NK-92 treated with Interleukin-12 subunit alpha and Interleukin-12 subunit beta, amount 100 ng/mL, for 24 hours (cell line): ENCODE results near the gene FAM118B.

Experiments used
- DNase-seq: peaks from one replicate; lab custom pipeline; 2025; lab: John Stamatoyannopoulos, UW

FAM118B gene

DNA sequence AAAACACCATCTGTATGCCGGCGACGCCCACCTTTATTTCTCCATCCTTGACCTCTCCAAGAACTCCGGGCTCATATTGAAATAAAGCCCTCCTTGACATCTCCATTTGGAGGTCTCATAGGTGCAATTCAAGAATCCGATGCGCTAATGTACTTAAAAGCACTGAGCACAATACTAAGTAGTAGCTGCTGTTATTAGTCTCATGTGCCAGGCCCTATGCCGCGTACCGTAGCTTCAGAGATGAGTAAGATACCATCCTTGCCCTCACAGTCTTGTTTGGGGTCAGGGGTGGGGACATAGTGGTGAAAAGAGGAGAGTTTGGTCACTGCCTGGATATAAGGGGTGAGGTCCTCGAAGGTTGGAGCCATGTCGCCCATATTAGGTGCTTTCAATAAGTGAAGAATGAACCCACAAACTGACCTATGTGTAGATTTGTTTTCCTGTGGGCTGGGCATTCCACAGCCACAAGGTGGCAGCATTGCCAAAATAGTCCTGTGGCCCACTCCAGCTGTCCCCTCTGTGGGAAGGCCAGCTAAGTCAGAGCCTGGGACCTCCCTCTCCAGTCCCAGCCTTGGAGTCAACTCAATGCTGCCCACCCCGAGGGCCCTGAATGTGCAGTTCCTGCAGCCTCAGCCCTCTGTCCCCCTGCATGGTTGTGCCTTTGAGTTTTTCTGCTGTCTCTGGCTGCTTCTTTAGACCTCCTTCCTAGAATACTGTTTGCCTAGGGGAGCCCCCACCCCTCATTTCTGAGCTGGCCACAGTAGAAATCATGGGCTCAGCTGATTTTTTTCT is 98.8 kb downstream of the FAM118B start:
- peak; percentile 36 for DNase-seq

DNA sequence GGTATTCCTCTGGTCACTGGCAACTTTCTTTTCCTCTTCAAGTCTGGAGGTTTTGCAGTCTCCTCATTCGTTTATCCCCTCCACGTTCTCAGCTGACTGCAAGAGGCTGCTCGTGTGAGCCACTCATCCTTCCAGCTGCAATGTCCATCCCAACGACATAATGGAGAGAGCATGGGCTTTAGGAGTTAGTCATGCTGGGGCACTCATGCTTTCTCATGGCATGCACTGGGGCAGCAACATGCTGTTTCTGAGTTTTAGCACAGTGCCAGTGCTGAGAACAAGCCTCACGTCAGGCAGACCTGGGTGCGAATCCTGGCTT is 99.4 kb downstream of the FAM118B start:
- DNase-seq, result no peak

DNA sequence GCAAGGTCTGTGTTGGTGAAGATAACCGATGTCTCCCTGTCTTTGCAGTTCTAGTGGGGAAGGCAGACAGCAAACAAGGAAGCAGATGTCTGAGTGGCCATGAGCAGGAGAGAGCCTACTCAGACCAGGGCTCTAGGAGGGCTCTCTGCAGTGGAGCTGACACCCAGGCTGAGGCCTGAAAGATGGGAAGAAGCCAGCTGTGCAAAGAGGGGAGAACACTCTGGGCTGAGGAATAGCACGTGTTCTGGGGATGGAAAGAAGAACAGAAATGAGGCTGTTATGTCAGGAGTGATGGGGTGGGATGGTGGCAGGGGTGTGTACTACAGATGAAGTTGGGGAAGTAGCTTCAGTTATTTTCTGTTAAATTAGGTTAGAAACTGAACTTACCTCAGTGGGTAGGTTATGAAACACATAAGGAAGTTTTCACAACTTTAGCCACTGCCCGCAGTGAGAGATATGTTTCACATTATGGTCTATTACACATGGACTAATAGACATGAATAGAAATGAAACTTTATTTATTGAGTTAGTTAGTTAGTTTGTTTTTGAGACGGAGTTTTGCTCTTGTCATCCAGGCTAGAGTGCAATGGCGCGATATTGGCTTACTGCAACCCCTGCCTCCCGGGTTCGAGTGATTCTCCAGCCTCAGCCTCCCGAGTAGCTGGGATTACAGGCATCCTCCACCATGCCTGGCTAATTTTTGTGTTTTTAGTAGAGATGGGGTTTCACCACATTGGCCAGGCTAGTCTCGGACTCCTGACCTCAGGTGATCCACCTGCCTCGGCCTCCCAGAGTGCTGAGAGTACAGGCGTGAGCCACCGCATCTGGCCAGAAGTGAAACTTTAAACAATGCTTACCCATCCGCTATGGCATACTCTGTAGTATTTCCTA is 100.1 kb downstream of the FAM118B start:
- DNase-seq, result no peak
